Heart right ventricle (tissue), 16 donors: Measurements from ENCODE around the gene KIAA1614. TPM values are rescaled to one million over a fixed set of nuclear protein-coding genes. Genes with fewer than 3 reads are reported as not detected.

Source experiments
- ATAC-seq, 8 donors: fragments of 200-7000 bp; cut with Tn5 transposase; one replicate each; pipeline ENCODE4 v1.9.1; 2020; ENCODE audit warnings: mild to moderate bottlenecking in 8 of 8, moderate library complexity in 8 of 8, moderate number of reproducible peaks in 1 of 8
- DNase-seq, 2 donors: peaks; one replicate each; pipeline ENCODE4 v3.0.0-alpha.2; 2020
- H3K27ac ChIP-seq, 10 donors: fragments of 200-600 bp; sonication (generic) in 2 of 10; one replicate each; pipeline versions ENCODE4 v1.5.0 to v1.8.0; 2020 to 2022; ENCODE audit warnings: mild to moderate bottlenecking in 3 of 10
- H3K27me3 ChIP-seq, 7 donors: fragments of 200-600 bp; one replicate each; pipeline ENCODE4 v1.8.0; 2021 to 2022; ENCODE audit warnings: mild to moderate bottlenecking in 2 of 7
- H3K36me3 ChIP-seq, 9 donors: fragments of 200-600 bp; sonication (generic) in 1 of 9; one replicate each; pipeline versions ENCODE4 v1.5.0 to v1.8.0; 2020 to 2022; ENCODE audit warnings: mild to moderate bottlenecking in 2 of 9
- H3K4me1 ChIP-seq, 9 donors: fragments of 200-600 bp; sonication (generic) in 1 of 9; one replicate each; pipeline versions ENCODE4 v1.5.0 to v1.8.0; 2020 to 2022; ENCODE audit warnings: mild to moderate bottlenecking in 4 of 9
- H3K4me3 ChIP-seq, 10 donors: fragments of 200-600 bp; sonication (generic) in 2 of 10; one replicate each; pipeline versions ENCODE4 v1.5.0 to v1.8.0; 2020 to 2022; ENCODE audit warnings: mild to moderate bottlenecking in 7 of 10, moderate library complexity in 2 of 10
- H3K9me3 ChIP-seq, 11 donors: fragments of 200-600 bp in 10 of 11; sonication (generic) in 2 of 11; one replicate each; pipeline versions ENCODE4 v1.5.0 to v1.8.0; 2013 to 2022; ENCODE audit warnings: mild to moderate bottlenecking in 2 of 11, control low read depth in 1 of 11, moderate library complexity in 1 of 11
- WGBS, 2 donors: extraction: QIAGEN DNeasy Blood & Tissue Kit; methylation state at CpG; one replicate each; pipeline ENCODE4 v1.1.7; 2013; ENCODE audit warnings: inconsistent platforms in 1 of 2; 5-methylcytosine and 5-hydroxymethylcytosine counted together
- intact Hi-C, 10 donors: fragments of 100-400 bp; cut with DNase I; formaldehyde crosslinking; loops; one replicate each; pipeline versions ENCODE4 v1.11.1 to v1.14.2; 2022
- polyA plus RNA-seq, 2 donors: library from polyadenylated mRNA; stranded (reverse); fragments of 200-250 nt; gene quantifications; one replicate each; pipeline ENCODE4 v1.2.3, GENCODE V29; 2013
- total RNA-seq, 10 donors: library from RNA; stranded (reverse); fragmentation: NEBNext Ultra II Directional in 3 of 10; extraction: Animal tissue kit (Norgen Biotek cat#: 25700) in 3 of 10; gene quantifications; one replicate each; pipeline versions ENCODE4 v1.2.1 to v1.2.4, GENCODE V29; 2021 to 2023
- TF ChIP-seq, protein P1 (sequence below), 9 donors: fragments of 200-600 bp; sonication (generic) in 2 of 9; IDR thresholded peaks; one replicate each; pipeline versions ENCODE4 v1.5.0 to v1.8.0; 2021 to 2022; ENCODE audit warnings: antibody characterized with exemption in 9 of 9, mild to moderate bottlenecking in 5 of 9, moderate library complexity in 1 of 9
- donor health status: Arrhythmogenic right ventricular cardiomyopathy.
- donor health status: ischemic (EF 13 %, LVEDD 7.1; RV severe dilation, severe dysfunction).
- donor health status: healthy with polysubstance abuse.
- donor health status: DM: no; HTN: yes; CAD: no.
- donor health status: DM: no; HTN: no; CAD: no.
- donor health status: ischemic (EF 25% LVEDD 6.9; RV normal size, moderate dysfunction).
- donor health status: ischemic (EF 25% LVEDD 5.7; RV mildly dilated, moderate dysfunction).
- donor health status: healthy.
- donor health status: DM: yes; HTN: yes; CAD: no.
- donor health status: Ischemic cardiomyopathy.
- donor health status: ischemic (EF 35%, LVEDD 5.7; RV mildly dilated, moderate dysfunction).
- donor health status: nonischemic (EF 11% LVEDD 7.7; RV severe dilation, severe dysfunction).
- donor health status: DM: yes; HTN: yes; CAD: no.
- donor health status: PGD.
- donor health status: ischemic (EF 29% LVEDD 5.4; RV normal size, mild dysfunction).
- donor health status: nonischemic (EF 23%, LVEDD 6.1; RV moderate dilation, normal function).

Gene KIAA1614
- total and polyA plus RNA-seq, 12 donors: 4.7 to 13.6 (median 6.4) TPM

DNA sequence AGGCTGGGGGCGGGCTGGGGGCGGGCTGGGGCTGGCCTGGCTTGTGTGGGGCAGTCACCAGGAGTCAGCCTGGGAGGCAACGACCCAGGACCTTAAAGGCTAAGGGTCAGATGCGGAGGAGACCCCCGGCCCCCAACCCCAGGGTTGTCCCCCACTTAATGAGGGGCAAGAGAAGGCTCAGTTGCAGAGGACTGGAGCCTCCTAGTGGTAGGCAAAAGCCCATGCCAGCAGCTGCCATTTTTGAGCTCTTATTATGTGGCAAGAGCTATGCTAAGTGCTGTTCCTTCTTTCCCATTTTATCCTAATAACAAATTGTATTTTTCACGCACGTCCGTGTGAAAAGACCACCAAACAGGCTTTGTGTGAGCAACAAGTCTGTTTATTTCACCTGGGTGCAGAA, 8.0 kb downstream of the KIAA1614 start:
- H3K36me3 ChIP-seq: peaks cover 0 to 25% (median 0%) of the 10 kb centered on the region in 9 donors
- intact Hi-C loops: no loop called here
- WGBS, 2 donors: 89 to 91% methylated on average over 8 of the region's 8 CpGs

DNA sequence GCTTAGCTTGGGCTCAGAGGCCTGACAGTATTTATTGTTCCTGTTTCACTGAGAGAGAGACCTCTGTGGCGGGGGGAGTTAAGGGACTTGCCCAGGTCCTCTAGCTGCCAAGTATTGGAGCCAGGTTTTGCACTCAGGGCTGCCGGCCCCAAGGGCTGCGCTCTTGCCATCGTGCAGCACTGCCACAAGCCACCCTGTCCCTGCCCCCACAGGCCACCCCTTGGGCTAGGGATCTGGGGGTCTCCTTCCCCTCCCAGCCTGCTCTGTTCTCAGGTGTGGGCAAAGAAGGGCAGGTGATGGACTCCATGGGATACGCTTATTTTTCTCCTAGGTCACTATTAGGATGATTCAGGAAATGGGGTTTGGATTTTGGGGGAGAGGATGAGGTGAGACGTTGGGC, 8.7 kb downstream of the KIAA1614 start:
- no peak for ATAC-seq
- no peak for DNase-seq
- intact Hi-C loops: no loop called here
- H3K36me3 ChIP-seq: peaks cover 0 to 24% (median 0%) of the 10 kb centered on the region in 9 donors
- peaks cover 8 to 15% (median 12%) of the 10 kb centered on the region in 9 donors for H3K4me1 ChIP-seq
- H3K4me3 ChIP-seq: no peak overlapping the region
- H3K9me3 ChIP-seq: no peaks in the 10 kb centered on the region
- H3K27ac ChIP-seq: no peak overlapping the region
- WGBS, 2 donors: 91 to 92% methylated on average over 6 of the region's 6 CpGs
- no peaks in the 10 kb centered on the region for H3K27me3 ChIP-seq
- TF ChIP-seq, protein P1, sequence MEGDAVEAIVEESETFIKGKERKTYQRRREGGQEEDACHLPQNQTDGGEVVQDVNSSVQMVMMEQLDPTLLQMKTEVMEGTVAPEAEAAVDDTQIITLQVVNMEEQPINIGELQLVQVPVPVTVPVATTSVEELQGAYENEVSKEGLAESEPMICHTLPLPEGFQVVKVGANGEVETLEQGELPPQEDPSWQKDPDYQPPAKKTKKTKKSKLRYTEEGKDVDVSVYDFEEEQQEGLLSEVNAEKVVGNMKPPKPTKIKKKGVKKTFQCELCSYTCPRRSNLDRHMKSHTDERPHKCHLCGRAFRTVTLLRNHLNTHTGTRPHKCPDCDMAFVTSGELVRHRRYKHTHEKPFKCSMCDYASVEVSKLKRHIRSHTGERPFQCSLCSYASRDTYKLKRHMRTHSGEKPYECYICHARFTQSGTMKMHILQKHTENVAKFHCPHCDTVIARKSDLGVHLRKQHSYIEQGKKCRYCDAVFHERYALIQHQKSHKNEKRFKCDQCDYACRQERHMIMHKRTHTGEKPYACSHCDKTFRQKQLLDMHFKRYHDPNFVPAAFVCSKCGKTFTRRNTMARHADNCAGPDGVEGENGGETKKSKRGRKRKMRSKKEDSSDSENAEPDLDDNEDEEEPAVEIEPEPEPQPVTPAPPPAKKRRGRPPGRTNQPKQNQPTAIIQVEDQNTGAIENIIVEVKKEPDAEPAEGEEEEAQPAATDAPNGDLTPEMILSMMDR (IDR thresholded peaks at IDR 0.05): no peak

More for the DNA sequence above, 8.0 kb downstream of the KIAA1614 start:
- ATAC-seq (no peak), DNase-seq (no peak)
- no peaks in the 10 kb centered on the region for H3K9me3 ChIP-seq
- H3K27ac ChIP-seq: no peak overlapping the region
- no peak overlapping the region for H3K4me3 ChIP-seq
- peaks cover 2 to 8% (median 5%) of the 10 kb centered on the region in 9 donors for H3K4me1 ChIP-seq
- TF ChIP-seq, protein P1 (IDR thresholded peaks at IDR 0.05): peak in 5 of 9 donors; percentile 13 to 26 (median 22)
- no peaks in the 10 kb centered on the region for H3K27me3 ChIP-seq

DNA sequence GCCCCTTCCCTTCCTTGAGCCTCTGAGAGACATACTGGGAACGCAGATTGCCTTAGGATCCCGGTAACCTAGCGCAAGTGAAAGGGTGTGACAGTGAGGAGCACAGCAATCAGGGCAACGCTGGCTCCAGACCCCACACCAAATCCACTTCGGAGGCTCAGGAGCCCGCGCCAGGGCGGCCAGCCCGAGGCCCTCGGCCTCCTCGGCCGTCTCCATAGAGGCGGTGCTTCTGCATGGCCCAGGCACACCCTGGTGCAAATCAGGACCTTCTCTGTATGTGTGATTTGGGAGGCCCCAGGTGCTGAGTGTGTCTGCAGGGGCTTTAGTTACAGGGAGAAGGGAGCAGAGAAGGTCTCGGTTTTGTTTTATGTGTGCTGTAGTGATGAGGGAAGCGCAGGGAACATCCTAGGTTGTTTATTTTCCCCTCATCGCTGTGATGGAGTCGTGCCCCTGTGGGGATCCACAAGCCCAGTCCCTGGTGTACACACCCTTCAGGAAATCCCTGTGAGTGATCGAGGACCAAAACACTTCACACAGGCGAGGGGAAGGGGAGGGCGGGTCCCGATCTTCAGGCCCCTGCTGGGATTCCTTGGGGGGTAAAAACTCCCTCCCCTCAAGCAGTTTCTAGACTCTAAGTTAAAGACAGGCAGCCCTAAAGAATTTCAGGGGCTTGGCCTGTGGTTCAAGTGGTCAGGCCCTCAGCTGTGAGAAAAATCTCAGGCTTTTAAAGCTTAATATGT, 9.4 kb downstream of the KIAA1614 start:
- DNase-seq (no peak), ATAC-seq (no peak)
- WGBS, 2 donors: 80 to 83% methylated on average over 21 of the region's 21 CpGs
- Histone ChIP-seq H3K4me3 (no peak overlapping the region), H3K27ac (no peak overlapping the region), H3K9me3 (no peaks in the 10 kb centered on the region), H3K4me1 (peaks cover 10 to 21% (median 19%) of the 10 kb centered on the region in 9 donors), H3K27me3 (no peaks in the 10 kb centered on the region), H3K36me3 (peaks cover 0 to 18% (median 0%) of the 10 kb centered on the region in 9 donors)
- TF ChIP-seq, protein P1 (IDR thresholded peaks at IDR 0.05): no peak
- intact Hi-C loops: no loop called here

DNA sequence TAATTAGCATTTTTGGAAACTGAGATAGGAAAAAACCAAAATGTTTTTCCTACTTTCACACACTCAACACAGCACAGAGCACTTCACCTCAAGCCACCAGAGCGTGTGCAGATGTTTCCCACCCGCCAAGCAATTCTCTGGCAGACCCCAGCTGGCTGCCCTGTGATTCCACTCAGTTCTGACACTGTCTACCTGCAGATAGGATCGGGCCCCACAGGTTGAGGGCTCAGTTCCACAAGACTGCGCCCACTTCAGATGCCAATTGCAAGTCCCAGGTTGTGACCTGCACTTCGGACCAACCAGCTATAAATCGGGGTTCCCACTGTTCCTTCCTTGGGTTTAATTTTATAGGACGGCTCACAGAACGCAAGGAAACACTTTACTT, 9.9 kb downstream of the KIAA1614 start:
- DNase-seq: no peak
- Histone ChIP-seq H3K4me3 (no peak overlapping the region), H3K27ac (no peak overlapping the region), H3K4me1 (peaks cover 16 to 26% (median 25%) of the 10 kb centered on the region in 9 donors), H3K27me3 (no peaks in the 10 kb centered on the region), H3K9me3 (no peaks in the 10 kb centered on the region), H3K36me3 (peaks cover 0 to 16% (median 0%) of the 10 kb centered on the region in 9 donors)
- TF ChIP-seq, protein P1 (IDR thresholded peaks at IDR 0.05): no peak
- intact Hi-C loops: no loop called here
- no peak for ATAC-seq
- WGBS, 2 donors: 89 to 93% methylated on average over 8 of the region's 8 CpGs
